ENCODE data around the gene CER1. TPM values are rescaled to one million over a fixed set of nuclear protein-coding genes. Genes with fewer than 3 reads are reported as not detected.

The CER1 gene
- polyA plus RNA-seq, 1 of the 3 experiments (the other 2 are of a cell fraction): not detected

- no peaks in the 10 kb centered on the region for H3K79me2 ChIP-seq (ENCODE audit: insufficient read depth)
- no peaks in the 10 kb centered on the region for H3F3A ChIP-seq (replicated peaks; ENCODE audit: insufficient read depth)
- H3K9ac ChIP-seq: no peak overlapping the region
- ChIA-PET POLR2A (no interaction called here), CTCF (interaction anchor here (1.2 kb wide), 1 partner anchor 84 kb away, joined by 3 read pairs; no protein-coding TSS in a partner anchor)
- H3K4me2 ChIP-seq: no peak overlapping the region
- no peaks in the 10 kb centered on the region for H3K9me3 ChIP-seq
- no peaks in the 10 kb centered on the region for H4K20me1 ChIP-seq (ENCODE audit: insufficient read depth)
- WGBS (ENCODE audit: low lambda C conversion rate): 61% methylated on average over 1 of the region's 1 CpG
- no peaks in the 10 kb centered on the region for H3K9me2 ChIP-seq
- DNase-seq: no peak
- H3K4me3 ChIP-seq (ENCODE audit: low read depth in 2 of 2, low read length in 1 of 2): no peak overlapping the region
- H2AFZ ChIP-seq (ENCODE audit: low read depth): no peak overlapping the region
- no peaks in the 10 kb centered on the region for H3K27me3 ChIP-seq (ENCODE audit: insufficient read depth)
- no peak overlapping the region for H3K27ac ChIP-seq (ENCODE audit: low read depth in 2 of 2, low read length in 1 of 2)
- no peaks in the 10 kb centered on the region for H3K36me3 ChIP-seq (replicated peaks in 1 of 2; ENCODE audit: control insufficient read depth in 1 of 2, insufficient read depth in 2 of 2, low read length in 1 of 2)
- H3K4me1 ChIP-seq (ENCODE audit: control insufficient read depth in 1 of 2, insufficient read depth in 2 of 2, low read depth in 1 of 2, low read length in 1 of 2): peaks cover 0 to 3% of the 10 kb centered on the region in 2 experiments; a peak in 2 of 4 replicates
- TF ChIP-seq, protein P1, sequence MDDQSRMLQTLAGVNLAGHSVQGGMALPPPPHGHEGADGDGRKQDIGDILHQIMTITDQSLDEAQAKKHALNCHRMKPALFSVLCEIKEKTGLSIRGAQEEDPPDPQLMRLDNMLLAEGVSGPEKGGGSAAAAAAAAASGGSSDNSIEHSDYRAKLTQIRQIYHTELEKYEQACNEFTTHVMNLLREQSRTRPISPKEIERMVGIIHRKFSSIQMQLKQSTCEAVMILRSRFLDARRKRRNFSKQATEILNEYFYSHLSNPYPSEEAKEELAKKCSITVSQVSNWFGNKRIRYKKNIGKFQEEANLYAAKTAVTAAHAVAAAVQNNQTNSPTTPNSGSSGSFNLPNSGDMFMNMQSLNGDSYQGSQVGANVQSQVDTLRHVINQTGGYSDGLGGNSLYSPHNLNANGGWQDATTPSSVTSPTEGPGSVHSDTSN (IDR thresholded peaks at IDR 0.05): no peak
These were observed 22.2 kb upstream of the CER1 start for GRCh38 chr9:14744768-14745167.

- Histone ChIP-seq H3K4me2 (no peak overlapping the region), H3K4me3 (ENCODE audit: low read depth in 2 of 2, low read length in 1 of 2) (no peak overlapping the region), H4K20me1 (ENCODE audit: insufficient read depth) (no peaks in the 10 kb centered on the region), H3K4me1 (ENCODE audit: control insufficient read depth in 1 of 2, insufficient read depth in 2 of 2, low read depth in 1 of 2, low read length in 1 of 2) (peaks cover 0 to 3% of the 10 kb centered on the region in 2 experiments; a peak in 2 of 4 replicates), H3K79me2 (ENCODE audit: insufficient read depth) (no peaks in the 10 kb centered on the region), H2AFZ (ENCODE audit: low read depth) (no peak overlapping the region), H3K27ac (ENCODE audit: low read depth in 2 of 2, low read length in 1 of 2) (peak overlapping the region in 1 of 2 experiments; percentile 34; a peak in 1 of 4 replicates), H3K27me3 (ENCODE audit: insufficient read depth) (no peaks in the 10 kb centered on the region), H3F3A (replicated peaks; ENCODE audit: insufficient read depth) (no peaks in the 10 kb centered on the region), H3K36me3 (replicated peaks in 1 of 2; ENCODE audit: control insufficient read depth in 1 of 2, insufficient read depth in 2 of 2, low read length in 1 of 2) (no peaks in the 10 kb centered on the region), H3K9ac (no peak overlapping the region), H3K9me2 (no peaks in the 10 kb centered on the region), H3K9me3 (no peaks in the 10 kb centered on the region)
- TF ChIP-seq, protein P2, sequence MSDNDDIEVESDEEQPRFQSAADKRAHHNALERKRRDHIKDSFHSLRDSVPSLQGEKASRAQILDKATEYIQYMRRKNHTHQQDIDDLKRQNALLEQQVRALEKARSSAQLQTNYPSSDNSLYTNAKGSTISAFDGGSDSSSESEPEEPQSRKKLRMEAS (IDR thresholded peaks at IDR 0.05; ENCODE audit: low read depth): no peak
- TF ChIP-seq RCOR1 (IDR thresholded peaks at IDR 0.05; ENCODE audit: low read length) (no peak), FOXJ3 (CRISPR knock-in tag; IDR thresholded peaks at IDR 0.05) (no peak), GATA2 (CRISPR knock-in tag; IDR thresholded peaks at IDR 0.05) (no peak), RFX5 (IDR thresholded peaks at IDR 0.05; ENCODE audit: low read length) (no peak), ZBTB33 (IDR thresholded peaks at IDR 0.05; ENCODE audit: borderline replicate concordance, low read depth) (no peak), REST (IDR thresholded peaks at IDR 0.05; ENCODE audit: low read depth, low read length) (no peak), TEAD4 (IDR thresholded peaks at IDR 0.05; ENCODE audit: borderline replicate concordance, insufficient read depth) (no peak)
- ChIA-PET POLR2A (no interaction called here), CTCF (interaction anchor here (1.0 to 1.7 kb wide), 4 partner anchors 17 to 27 kb away, joined by 3 to 10 read pairs (median 4); no protein-coding TSS in a partner anchor)
- 74% methylated on average over 3 of the region's 3 CpGs for WGBS (ENCODE audit: low lambda C conversion rate)
- DNase-seq: no peak
These were observed 18.8 kb upstream of the CER1 start for GRCh38 chr9:14741369-14741768.

Data from SK-N-SH (cell line).